HG03565 (cell line): Measurements from ENCODE around the gene RERE.

Experiments
- ATAC-seq: cut with Tn5 transposase; IDR thresholded peaks from one replicate; pipeline ENCODE4 v1.9.1; 2021; ENCODE audit warnings: mild to moderate bottlenecking, moderate library complexity; ENCODE audit not compliant: unreplicated experiment

The RERE gene

DNA sequence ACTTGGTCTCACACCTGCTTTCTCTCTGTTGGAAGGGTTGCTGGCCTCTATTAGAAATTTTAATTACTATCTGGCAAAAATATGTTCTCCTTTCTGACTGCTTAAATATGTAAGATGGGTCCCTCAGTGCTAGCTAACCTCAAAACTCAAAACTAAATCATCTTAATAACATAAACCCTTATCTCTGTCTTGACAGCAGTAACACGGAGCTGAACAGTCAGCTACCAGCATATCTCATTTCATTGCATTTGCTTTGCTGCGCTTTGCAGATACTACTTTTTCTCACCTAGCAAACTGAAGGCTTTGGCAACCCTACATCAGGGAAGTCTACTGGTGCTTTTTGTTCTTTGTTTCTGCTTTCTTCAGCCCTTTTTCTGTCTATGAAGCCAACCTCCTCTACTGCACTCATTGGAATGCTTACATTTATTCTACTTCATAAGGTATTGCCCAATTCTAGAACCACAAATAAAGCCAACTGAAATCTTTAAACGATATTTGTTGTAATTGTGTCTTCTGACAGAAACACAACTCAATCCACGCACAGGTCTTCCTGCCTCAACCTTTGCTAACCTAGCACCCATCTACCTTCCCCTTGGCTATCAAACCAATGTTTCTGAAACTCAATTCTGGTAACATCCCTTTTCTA is 95.6 kb downstream of the RERE start:
- ATAC-seq, result no peak

DNA sequence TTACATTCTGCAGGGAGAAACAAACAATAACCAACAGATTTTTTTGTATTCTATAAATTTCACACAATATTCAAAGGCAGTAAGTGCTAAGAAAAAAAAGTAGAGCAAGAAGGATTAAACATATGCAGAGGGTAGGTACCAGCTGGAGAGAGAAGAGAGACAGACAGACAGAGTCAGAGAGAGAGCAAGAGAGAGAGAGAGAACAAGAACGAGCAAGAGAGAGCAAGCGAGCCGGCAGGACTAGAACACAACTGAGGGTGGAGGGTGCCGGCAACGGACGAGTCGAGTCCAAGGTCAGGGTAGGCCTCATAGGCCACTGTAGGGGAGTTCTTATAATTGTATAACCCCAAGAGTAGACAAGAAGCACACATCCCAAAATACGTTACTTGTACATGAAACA is 97.1 kb downstream of the RERE start:
- no peak for ATAC-seq

GRCh38 chr1:8718850-8719361 is 98.5 kb downstream of the RERE start:
- no peak for ATAC-seq

- no peak for ATAC-seq
These were observed 100.3 kb downstream of the RERE start for GRCh38 chr1:8717148-8717547.

GRCh38 chr1:8716238-8716637 is 101.2 kb downstream of the RERE start:
- no peak for ATAC-seq

- no peak for ATAC-seq
These were observed 103.3 kb downstream of the RERE start for GRCh38 chr1:8714173-8714572.

- no peak for ATAC-seq
These were observed 104.8 kb downstream of the RERE start for GRCh38 chr1:8712413-8713231.

DNA sequence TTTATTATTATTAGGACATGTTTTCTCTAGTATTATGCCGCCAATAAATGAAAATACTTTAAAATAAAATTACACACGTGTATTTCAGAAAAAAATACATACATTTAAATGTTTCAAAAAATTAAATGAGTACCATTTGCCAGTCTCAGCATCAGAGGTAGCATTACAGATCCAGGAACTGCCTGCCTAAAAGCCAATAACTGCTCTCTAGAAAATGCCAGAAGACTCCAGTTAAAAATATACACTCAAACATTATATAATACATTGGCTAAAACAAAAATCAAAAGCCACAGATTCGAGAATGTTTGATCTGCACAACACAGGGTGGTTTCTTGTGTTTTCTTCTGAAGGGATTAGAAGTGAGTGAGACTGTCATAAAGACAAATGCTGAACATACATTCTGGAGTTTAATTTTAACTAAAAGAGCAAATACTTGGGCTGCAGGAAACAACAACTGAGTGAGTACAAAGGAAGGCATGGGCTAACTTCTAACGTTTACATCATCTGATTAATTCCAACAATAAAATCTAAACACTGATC is 105.5 kb downstream of the RERE start:
- no peak for ATAC-seq

DNA sequence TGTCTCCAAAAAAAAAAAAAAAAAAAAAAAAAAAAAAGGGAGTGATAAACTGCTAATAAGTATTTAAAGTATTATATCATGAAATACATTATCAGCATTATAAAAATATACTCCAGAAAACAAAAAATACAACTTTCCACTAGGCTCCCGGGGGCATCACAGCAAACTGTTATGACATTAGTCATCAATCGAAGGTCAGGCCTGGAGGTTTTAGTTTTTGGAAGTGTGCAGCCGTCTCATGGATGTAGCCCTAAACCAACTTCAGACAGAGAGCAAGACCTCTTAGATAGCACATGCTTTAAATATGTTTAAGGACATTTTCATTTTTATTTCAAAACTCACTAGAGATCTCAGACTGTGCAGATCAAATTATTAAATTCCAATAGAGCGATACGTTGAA is 106.3 kb downstream of the RERE start:
- no peak for ATAC-seq

DNA sequence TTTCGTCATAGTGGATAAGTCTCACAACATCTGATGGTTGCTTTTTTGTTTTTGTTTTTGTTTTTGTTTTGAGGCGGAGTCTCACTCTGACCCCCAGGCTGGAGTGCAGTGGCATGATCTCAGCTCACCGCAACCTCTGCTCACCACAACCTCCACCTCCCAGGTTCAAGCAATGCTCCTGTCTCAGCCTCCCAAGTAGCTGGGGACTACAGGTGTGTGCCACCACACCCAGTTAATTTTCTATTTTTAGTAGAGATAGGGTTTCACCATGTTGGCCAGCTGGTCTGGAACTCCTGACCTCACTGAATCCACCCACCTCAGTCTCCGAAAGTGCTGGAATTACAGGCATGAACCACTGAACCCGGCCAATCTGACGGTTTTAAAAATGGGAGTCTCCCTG is 109.2 kb downstream of the RERE start:
- ATAC-seq, result no peak

- no peak for ATAC-seq
These were observed 110.4 kb downstream of the RERE start for GRCh38 chr1:8706995-8707396.

- ATAC-seq, result no peak
These were observed 111.1 kb downstream of the RERE start for GRCh38 chr1:8706291-8706690.

- no peak for ATAC-seq
These were observed 112.5 kb downstream of the RERE start for GRCh38 chr1:8704866-8705506.

GRCh38 chr1:8702850-8703810 is 114.3 kb downstream of the RERE start:
- peak; percentile 37 for ATAC-seq

GRCh38 chr1:8702472-8702849 is 115.0 kb downstream of the RERE start:
- ATAC-seq, result no peak

DNA sequence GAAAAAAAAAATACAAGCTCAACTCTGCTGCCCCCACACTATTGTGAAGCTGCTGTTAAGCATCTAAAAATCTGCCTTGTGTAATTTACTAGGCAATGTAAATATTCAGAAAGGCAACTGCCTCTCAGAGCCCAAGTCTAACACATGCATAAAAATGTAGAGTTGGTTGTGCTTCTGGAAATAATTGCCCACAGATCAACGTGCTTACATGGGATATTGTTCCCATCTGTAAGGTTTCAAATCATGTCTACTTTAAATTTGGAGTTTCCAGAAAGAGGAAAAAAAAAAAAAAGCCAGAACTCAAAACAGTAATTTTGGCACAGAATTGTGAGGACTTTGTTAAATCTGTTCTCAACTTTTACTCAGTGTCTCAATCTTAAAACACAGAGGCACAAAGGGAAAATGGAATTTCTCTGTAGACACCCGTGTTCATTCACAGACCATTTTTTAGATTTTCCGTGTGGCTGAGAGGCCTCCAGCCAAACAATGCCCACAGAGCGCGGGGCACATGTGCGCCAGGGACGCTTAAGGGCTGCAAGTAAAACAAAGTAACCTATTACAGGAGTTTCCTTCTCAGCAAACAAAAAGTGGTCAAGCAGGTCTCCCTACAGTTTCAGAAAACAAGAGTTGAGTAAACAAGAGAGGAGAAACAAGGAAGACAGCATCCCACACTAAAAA is 115.5 kb downstream of the RERE start:
- no peak for ATAC-seq

DNA sequence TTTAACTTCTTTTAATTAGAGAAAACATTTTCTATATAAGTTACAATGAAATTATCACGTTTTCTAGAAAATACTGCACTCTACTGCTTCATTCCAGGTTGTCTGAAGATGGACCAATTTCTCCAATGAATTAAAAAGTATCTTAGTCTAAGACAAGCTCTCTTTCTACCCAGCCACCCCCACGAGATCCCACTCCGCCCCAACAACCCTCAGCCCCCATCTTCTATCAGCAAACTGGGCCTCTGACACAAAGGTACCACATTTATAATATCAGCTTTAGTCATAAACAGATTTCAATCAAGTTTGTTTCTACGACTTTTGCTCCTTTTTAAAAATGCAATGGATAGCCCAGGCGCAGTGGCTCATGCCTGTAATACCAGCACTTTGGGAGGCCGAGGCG is 117.8 kb downstream of the RERE start:
- no peak for ATAC-seq

- ATAC-seq, result no peak
These were observed 118.4 kb downstream of the RERE start for GRCh38 chr1:8698937-8699447.

DNA sequence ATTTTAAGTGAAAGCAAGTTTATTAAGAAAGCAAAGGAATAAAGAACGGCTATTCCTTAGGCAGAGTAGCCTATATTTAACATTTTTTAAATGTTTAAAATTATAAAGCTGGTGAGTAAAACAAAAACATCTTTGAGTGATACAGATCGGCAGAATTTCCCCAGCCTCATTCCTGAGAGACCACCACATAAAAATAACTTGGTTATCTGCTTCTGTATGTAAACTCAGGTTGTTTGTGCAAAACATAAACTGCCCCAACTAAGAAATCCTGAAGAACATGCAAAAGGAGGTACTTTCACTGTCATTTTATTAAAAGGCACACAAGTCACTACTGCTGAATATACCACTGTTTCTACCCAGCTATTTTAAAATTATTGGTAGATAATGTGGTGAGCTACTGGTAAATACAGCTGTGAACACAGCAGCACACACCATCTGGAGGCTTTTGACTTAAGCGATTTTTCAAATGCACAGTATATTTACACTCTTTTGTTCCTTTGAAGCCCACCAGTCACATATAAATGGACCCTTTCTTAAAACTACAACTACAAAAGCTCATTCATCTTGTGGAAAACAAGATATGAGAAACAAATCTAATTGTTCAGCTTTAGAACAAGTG is 119.3 kb downstream of the RERE start:
- no peak for ATAC-seq
